T-helper 1 cell treated with Interleukin-12 subunit alpha and Interleukin-12 subunit beta and Interleukin-4 antibody, amounts not matched to agents 30 μg/mL and 1 μg/mL, for 36 hours (primary cell): Measurements from ENCODE around the gene RNF150.

Experiments
- H3K27ac Mint-ChIP-seq: one replicate; pipeline ENCODE4 v1.8.0; 2021; ENCODE audit warnings: mild to moderate bottlenecking, mixed read lengths
- H3K27me3 Mint-ChIP-seq: one replicate; pipeline ENCODE4 v1.8.0; 2021; ENCODE audit warnings: low read depth, mixed read lengths
- H3K36me3 Mint-ChIP-seq: one replicate; pipeline ENCODE4 v1.8.0; 2021; ENCODE audit warnings: low read depth, mixed read lengths
- H3K4me1 Mint-ChIP-seq: one replicate; pipeline ENCODE4 v1.8.0; 2021; ENCODE audit warnings: low read depth, mixed read lengths
- H3K4me3 Mint-ChIP-seq: one replicate; pipeline ENCODE4 v1.8.0; 2021; ENCODE audit warnings: mild to moderate bottlenecking, moderate library complexity, mixed read lengths
- H3K9me3 Mint-ChIP-seq: one replicate; pipeline ENCODE4 v1.8.0; 2021; ENCODE audit warnings: mixed read lengths

Gene RNF150

GRCh38 chr4:140884431-140885058 lies 248.7 kb downstream of the RNF150 start:
- Mint-ChIP-seq H3K36me3 (no peaks in the 10 kb centered on the region), H3K27me3 (no peaks in the 10 kb centered on the region)

DNA sequence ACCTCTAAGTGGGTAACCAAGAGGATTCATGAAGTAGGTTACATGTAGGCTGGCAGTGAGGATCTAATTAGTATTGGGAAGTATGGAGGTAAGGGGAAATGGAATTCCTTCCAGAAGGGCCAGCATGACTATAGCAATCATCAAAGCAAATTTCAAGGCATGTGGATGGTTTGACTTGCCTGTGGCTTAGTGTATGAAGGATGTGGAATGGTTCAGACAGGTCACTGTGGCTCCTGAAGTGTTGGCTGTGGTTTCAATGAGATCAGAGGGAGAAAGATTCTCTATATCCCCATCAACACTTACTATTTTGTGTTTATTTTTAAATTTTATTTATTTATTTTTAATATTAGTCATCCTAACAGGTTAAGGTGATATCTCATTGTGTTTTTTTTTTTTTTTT lies 255.5 kb downstream of the RNF150 start:
- H3K9me3 Mint-ChIP-seq, result no peaks in the 10 kb centered on the region
- H3K4me3 Mint-ChIP-seq, result no peak overlapping the region
- no peaks in the 10 kb centered on the region for H3K4me1 Mint-ChIP-seq
- peaks cover 9% of the 10 kb centered on the region for H3K27me3 Mint-ChIP-seq
- no peaks in the 10 kb centered on the region for H3K36me3 Mint-ChIP-seq
- H3K27ac Mint-ChIP-seq, result no peak overlapping the region

More at GRCh38 chr4:140884431-140885058, 248.7 kb downstream of the RNF150 start:
- Mint-ChIP-seq H3K4me3 (no peak overlapping the region), H3K9me3 (no peaks in the 10 kb centered on the region), H3K27ac (no peak overlapping the region), H3K4me1 (no peaks in the 10 kb centered on the region)

GRCh38 chr4:140876615-140877364 lies 256.5 kb downstream of the RNF150 start:
- H3K27ac Mint-ChIP-seq, result no peak overlapping the region
- no peak overlapping the region for H3K4me3 Mint-ChIP-seq
- H3K36me3 Mint-ChIP-seq, result no peaks in the 10 kb centered on the region
- no peaks in the 10 kb centered on the region for H3K4me1 Mint-ChIP-seq
- H3K9me3 Mint-ChIP-seq, result no peaks in the 10 kb centered on the region
- peaks cover 16% of the 10 kb centered on the region for H3K27me3 Mint-ChIP-seq

GRCh38 chr4:140875746-140876452 lies 257.4 kb downstream of the RNF150 start:
- Mint-ChIP-seq H3K9me3 (no peaks in the 10 kb centered on the region), H3K4me1 (no peaks in the 10 kb centered on the region), H3K36me3 (no peaks in the 10 kb centered on the region), H3K4me3 (no peak overlapping the region), H3K27me3 (peaks cover 16% of the 10 kb centered on the region), H3K27ac (no peak overlapping the region)

- H3K4me1 Mint-ChIP-seq, result no peaks in the 10 kb centered on the region
- H3K27ac Mint-ChIP-seq, result no peak overlapping the region
- no peaks in the 10 kb centered on the region for H3K9me3 Mint-ChIP-seq
- no peaks in the 10 kb centered on the region for H3K36me3 Mint-ChIP-seq
- H3K27me3 Mint-ChIP-seq, result peaks cover 18% of the 10 kb centered on the region
- H3K4me3 Mint-ChIP-seq, result no peak overlapping the region
Observed at GRCh38 chr4:140874056-140874455, 259.2 kb downstream of the RNF150 start.

DNA sequence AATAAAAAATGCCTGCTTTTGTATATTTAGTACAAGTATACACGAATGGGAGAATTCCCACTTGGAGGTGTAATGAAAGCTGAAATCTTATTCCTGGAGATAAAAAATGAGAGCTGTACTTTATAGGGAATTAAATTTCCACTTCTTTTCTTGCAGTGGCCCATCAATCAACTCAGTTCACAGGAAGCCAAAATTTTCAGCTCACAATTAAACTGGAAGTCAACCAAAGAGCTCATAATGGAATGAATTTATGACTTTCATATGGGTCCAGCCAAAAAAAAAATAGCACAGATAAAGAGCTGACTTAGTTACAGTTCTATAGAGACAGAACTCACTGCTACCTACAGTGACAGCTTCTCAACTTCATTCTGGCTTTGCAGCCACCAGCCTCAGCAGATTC lies 261.9 kb downstream of the RNF150 start:
- H3K9me3 Mint-ChIP-seq, result no peaks in the 10 kb centered on the region
- H3K27ac Mint-ChIP-seq, result no peak overlapping the region
- no peaks in the 10 kb centered on the region for H3K4me1 Mint-ChIP-seq
- no peaks in the 10 kb centered on the region for H3K36me3 Mint-ChIP-seq
- H3K4me3 Mint-ChIP-seq, result no peak overlapping the region
- peaks cover 14% of the 10 kb centered on the region for H3K27me3 Mint-ChIP-seq

- H3K27me3 Mint-ChIP-seq, result peaks cover 13% of the 10 kb centered on the region
- no peaks in the 10 kb centered on the region for H3K4me1 Mint-ChIP-seq
- H3K27ac Mint-ChIP-seq, result no peak overlapping the region
- no peaks in the 10 kb centered on the region for H3K36me3 Mint-ChIP-seq
- H3K4me3 Mint-ChIP-seq, result no peak overlapping the region
- no peaks in the 10 kb centered on the region for H3K9me3 Mint-ChIP-seq
Observed at GRCh38 chr4:140870427-140870826, 262.8 kb downstream of the RNF150 start.

DNA sequence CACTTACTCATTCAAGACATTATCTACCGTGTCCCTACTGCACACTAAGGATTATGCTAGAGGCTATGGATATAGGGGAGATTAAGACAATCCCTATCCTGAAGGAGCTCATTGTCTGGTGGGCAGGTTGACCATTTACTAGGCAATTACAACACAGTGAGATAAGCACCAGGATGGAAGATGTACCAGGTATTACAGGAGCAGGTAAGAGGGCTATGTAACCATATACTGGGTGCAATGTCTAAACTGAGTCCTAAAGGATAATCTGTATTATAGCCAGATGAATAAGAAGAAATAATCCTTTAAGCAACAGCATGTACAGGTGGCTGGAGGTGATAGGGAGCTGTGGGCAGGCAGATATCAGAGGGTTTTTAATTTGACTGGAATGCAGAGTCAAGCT lies 263.8 kb downstream of the RNF150 start:
- H3K27ac Mint-ChIP-seq, result no peak overlapping the region
- no peaks in the 10 kb centered on the region for H3K36me3 Mint-ChIP-seq
- H3K4me3 Mint-ChIP-seq, result no peak overlapping the region
- H3K9me3 Mint-ChIP-seq, result no peaks in the 10 kb centered on the region
- H3K27me3 Mint-ChIP-seq, result peaks cover 13% of the 10 kb centered on the region
- no peaks in the 10 kb centered on the region for H3K4me1 Mint-ChIP-seq

DNA sequence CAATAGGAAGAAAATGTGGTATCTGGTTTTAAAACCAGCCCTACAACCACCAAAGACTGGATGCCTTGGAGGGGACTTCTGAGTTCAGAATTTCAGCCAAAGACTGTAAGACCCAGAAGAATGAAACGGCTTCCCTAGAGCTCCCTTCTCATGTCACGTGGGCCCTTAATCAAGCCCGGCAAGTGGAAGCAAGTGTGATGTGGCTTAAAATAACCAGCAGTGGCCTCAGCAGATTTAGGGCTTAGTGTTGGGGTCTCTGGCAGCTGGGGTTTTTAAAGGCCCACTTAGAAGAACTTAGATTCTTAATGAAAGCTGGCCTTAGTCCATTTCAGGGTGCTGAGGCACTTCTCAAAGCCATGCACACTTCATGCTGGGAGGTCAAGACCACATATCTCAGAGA lies 265.9 kb downstream of the RNF150 start:
- Mint-ChIP-seq H3K27ac (no peak overlapping the region), H3K27me3 (peaks cover 14% of the 10 kb centered on the region), H3K36me3 (no peaks in the 10 kb centered on the region)

GRCh38 chr4:140866492-140867005 lies 266.7 kb downstream of the RNF150 start:
- peaks cover 6% of the 10 kb centered on the region for H3K4me1 Mint-ChIP-seq
- no peak overlapping the region for H3K4me3 Mint-ChIP-seq
- peaks cover 14% of the 10 kb centered on the region for H3K27me3 Mint-ChIP-seq
- no peaks in the 10 kb centered on the region for H3K9me3 Mint-ChIP-seq
- no peak overlapping the region for H3K27ac Mint-ChIP-seq
- H3K36me3 Mint-ChIP-seq, result no peaks in the 10 kb centered on the region

More for the DNA sequence above, 265.9 kb downstream of the RNF150 start:
- Mint-ChIP-seq H3K4me1 (peaks cover 5% of the 10 kb centered on the region), H3K4me3 (no peak overlapping the region), H3K9me3 (no peaks in the 10 kb centered on the region)

GRCh38 chr4:140865253-140866217 lies 267.7 kb downstream of the RNF150 start:
- Mint-ChIP-seq H3K4me1 (peaks cover 6% of the 10 kb centered on the region), H3K27me3 (peaks cover 19% of the 10 kb centered on the region), H3K4me3 (no peak overlapping the region), H3K36me3 (no peaks in the 10 kb centered on the region), H3K27ac (no peak overlapping the region), H3K9me3 (no peaks in the 10 kb centered on the region)

DNA sequence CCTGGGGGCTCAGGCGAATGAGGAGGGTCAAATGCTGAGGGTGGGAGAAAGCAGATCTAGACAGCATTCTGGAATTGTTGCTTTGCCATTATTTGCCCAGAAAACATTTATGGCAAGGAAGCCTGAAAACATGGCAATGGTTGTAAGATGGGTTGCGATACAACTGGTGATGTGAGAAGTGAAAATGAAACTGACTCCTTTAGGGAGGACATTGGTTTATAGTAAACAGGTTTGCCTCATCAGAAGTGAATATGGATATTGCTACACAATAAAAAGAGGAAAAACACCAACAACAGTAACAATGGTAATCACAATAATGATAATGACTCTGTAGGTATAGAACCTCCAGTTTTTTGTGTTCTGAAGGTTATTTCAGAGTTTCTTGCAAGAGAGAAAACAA lies 270.1 kb downstream of the RNF150 start:
- H3K4me3 Mint-ChIP-seq, result no peak overlapping the region
- H3K4me1 Mint-ChIP-seq, result peaks cover 6% of the 10 kb centered on the region
- peaks cover 20% of the 10 kb centered on the region for H3K27me3 Mint-ChIP-seq
- no peak overlapping the region for H3K27ac Mint-ChIP-seq
- no peaks in the 10 kb centered on the region for H3K9me3 Mint-ChIP-seq
- H3K36me3 Mint-ChIP-seq, result no peaks in the 10 kb centered on the region

DNA sequence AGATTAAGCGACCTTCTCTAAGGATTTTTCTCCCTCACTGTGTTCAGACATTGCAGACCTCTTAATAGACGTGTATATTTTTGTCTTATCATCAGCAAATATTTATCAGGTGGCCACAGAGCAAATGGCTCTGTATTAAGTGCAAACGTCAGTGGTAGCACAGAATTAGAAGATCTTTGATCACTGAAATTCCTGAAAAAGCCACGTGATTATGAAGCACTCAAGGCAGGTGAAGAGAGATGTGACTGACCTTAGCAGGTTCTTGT lies 271.2 kb downstream of the RNF150 start:
- H3K4me3 Mint-ChIP-seq, result no peak overlapping the region
- no peaks in the 10 kb centered on the region for H3K36me3 Mint-ChIP-seq
- peaks cover 6% of the 10 kb centered on the region for H3K4me1 Mint-ChIP-seq
- H3K27me3 Mint-ChIP-seq, result peaks cover 20% of the 10 kb centered on the region
- no peaks in the 10 kb centered on the region for H3K9me3 Mint-ChIP-seq
- no peak overlapping the region for H3K27ac Mint-ChIP-seq
